PC-3 (cell line): ENCODE results near the gene APOL6. TPM values are rescaled to one million over a fixed set of nuclear protein-coding genes. Genes with fewer than 3 reads are reported as not detected.

ENCODE experiments used
- ATAC-seq: fragments of 200-7000 bp; cut with Tn5 transposase; 2 replicates; pipeline ENCODE4 v1.9.1; 2020; ENCODE audit warnings: mild to moderate bottlenecking, moderate library complexity
- BruUV-seq: library from RNA; stranded (reverse); fragments of 400-500 nt; replicated peaks from 2 replicates; lab custom pipeline; 2021; lab: Mats Ljungman, UMichigan
- CTCF ChIA-PET: fragments of 300-600 bp; sonication (Branson Sonifier 250); formaldehyde crosslinking; loops from one replicate; lab custom pipeline; 2022; ENCODE audit warnings: antibody characterized with exemption; lab: Charles Lee
- POLR2A ChIA-PET: fragments of 300-600 bp; sonication (Branson Sonifier 250); formaldehyde crosslinking; loops from one replicate; lab custom pipeline; 2022; ENCODE audit warnings: antibody characterized with exemption; ENCODE audit not compliant: unreplicated experiment; lab: Charles Lee
- DNase-seq: peaks from one replicate; pipeline ENCODE4 v3.0.0-alpha.2; 2015
- H2AFZ ChIP-seq: fragments of 300-600 bp; sonication (generic); 2 replicates; pipeline ENCODE4 v1.6.0; 2016; ENCODE audit warnings: antibody characterized with exemption, low read length
- H3F3A ChIP-seq: fragments of 300-600 bp; sonication (generic); one replicate; pipeline ENCODE4 v1.6.0; 2017; ENCODE audit warnings: antibody characterized with exemption, low read length, control low read depth, mild to moderate bottlenecking; ENCODE audit not compliant: unreplicated experiment
- H3K27ac ChIP-seq: fragments of 300-600 bp; sonication (generic); 2 replicates; pipeline ENCODE4 v1.5.1; 2016; ENCODE audit warnings: mild to moderate bottlenecking, low read length
- H3K27me3 ChIP-seq: fragments of 300-600 bp; sonication (generic); 2 replicates; pipeline ENCODE4 v1.6.1; 2016; ENCODE audit warnings: low read length, mixed read lengths
- H3K36me3 ChIP-seq: fragments of 300-600 bp; sonication (generic); 2 replicates; pipeline ENCODE4 v1.6.1; 2016; ENCODE audit warnings: low read depth, mixed run types, low read length, mixed read lengths
- H3K4me1 ChIP-seq: fragments of 300-600 bp; sonication (generic); 2 replicates; pipeline ENCODE4 v1.5.1; 2016; ENCODE audit warnings: low read length; ENCODE audit not compliant: insufficient read depth
- H3K4me2 ChIP-seq: fragments of 300-600 bp; sonication (generic); 2 replicates; pipeline ENCODE4 v1.6.0; 2016; ENCODE audit warnings: low read length
- H3K4me3 ChIP-seq: fragments of 300-600 bp; sonication (generic); 2 replicates; pipeline ENCODE4 v1.5.1; 2016; ENCODE audit warnings: mild to moderate bottlenecking, low read length, mixed read lengths
- H3K79me2 ChIP-seq: fragments of 300-600 bp; sonication (generic); 2 replicates; pipeline ENCODE4 v1.6.1; 2017; ENCODE audit warnings: low read length, mixed read lengths
- H3K9ac ChIP-seq: fragments of 300-600 bp; sonication (generic); 2 replicates; pipeline ENCODE4 v1.6.0; 2016; ENCODE audit warnings: mild to moderate bottlenecking, low read length
- H3K9me2 ChIP-seq: fragments of 300-600 bp; sonication (generic); replicated peaks from 2 replicates; pipeline ENCODE4 v1.6.1; 2016; ENCODE audit warnings: mixed run types, low read length, mixed read lengths
- H3K9me3 ChIP-seq: fragments of 300-600 bp; sonication (generic); 2 replicates; pipeline ENCODE4 v1.6.1; 2016; ENCODE audit warnings: low read length, mixed read lengths
- H4K20me1 ChIP-seq: fragments of 300-600 bp; sonication (generic); 2 replicates; pipeline ENCODE4 v1.6.1; 2016; ENCODE audit warnings: low read length, mixed read lengths
- CTCF ChIP-seq: fragments of 300-600 bp; sonication (generic); conservative IDR thresholded peaks from 2 replicates; pipeline ENCODE4 v1.5.1; 2017; ENCODE audit warnings: antibody characterized with exemption, low read depth, mild to moderate bottlenecking, low read length
- EZH2 ChIP-seq: fragments of 300-600 bp; sonication (generic); IDR thresholded peaks from one replicate; pipeline ENCODE4 v1.6.1; 2017; ENCODE audit warnings: antibody characterized with exemption, mild to moderate bottlenecking, low read length; ENCODE audit not compliant: unreplicated experiment
- EZH2phosphoT487 ChIP-seq: fragments of 300-600 bp; sonication (generic); IDR thresholded peaks from 2 replicates; pipeline ENCODE4 v1.6.1; 2018; ENCODE audit warnings: mild to moderate bottlenecking, antibody characterized with exemption, low read length, borderline replicate concordance
- intact Hi-C: fragments of 100-400 bp; cut with micrococcal nuclease; formaldehyde crosslinking; loops from 2 replicates; pipeline ENCODE4 v1.9.0; 2023
- total RNA-seq: library from RNA; depleted of rRNA; stranded (reverse); fragments of >200 nt; gene quantifications from 2 replicates; pipeline ENCODE4 v1.2.3, GENCODE V29; 2014; rRNA removed

Gene APOL6
- total RNA-seq, 1 experiment from 2014 or later = 8.2 TPM

- intact Hi-C loops = no loop called here
- H3K9me3 ChIP-seq = no peaks in the 10 kb centered on the region
- BruUV-seq = no TSS peak
- H2AFZ ChIP-seq = no peak within 1 kb of the TSS
- H3K4me2 ChIP-seq = no peak within 1 kb of the TSS
- H3K27ac ChIP-seq = no peak within 1 kb of the TSS
- H3K36me3 ChIP-seq = no peaks in the 10 kb centered on the region
- H3K4me3 ChIP-seq = no peak within 1 kb of the TSS
- H3K4me1 ChIP-seq = no peaks in the 10 kb centered on the region
- H3F3A ChIP-seq = no peaks in the 10 kb centered on the region
- H4K20me1 ChIP-seq = no peaks in the 10 kb centered on the region
- no peak for ATAC-seq
- no peaks in the 10 kb centered on the region for H3K9me2 ChIP-seq
- CTCF ChIA-PET = no interaction called here
- no peak within 1 kb of the TSS for H3K9ac ChIP-seq
- H3K27me3 ChIP-seq = no peaks in the 10 kb centered on the region
- H3K79me2 ChIP-seq = no peaks in the 10 kb centered on the region
- POLR2A ChIA-PET = interaction anchor here (0.7 kb wide), 1 partner anchor 79 kb away, joined by 5 read pairs; no protein-coding TSS in a partner anchor
- no peak for DNase-seq
- TF ChIP-seq EZH2phosphoT487 (no peak), CTCF (no peak), EZH2 (no peak)
These were observed 69.3 kb downstream of the APOL6 start, which contains the start of gene APOL5 for GRCh38 chr22:35717572-35717971. Gene APOL5 (plus strand): TSS chr22:35717872. CDS start chr22:35717872, 0 bp downstream.

Other genes starting within 250 kb of the APOL6 start
- gene MCM5, start 248.3 kb upstream of the APOL6 start, total RNA-seq = 112 and 131 TPM in 2 replicates
- gene RASD2, start 107.6 kb upstream of the APOL6 start, total RNA-seq = 0.07 and 0.46 TPM in 2 replicates
- gene MB, start 31.1 kb upstream of the APOL6 start, total RNA-seq = 14.6 and 21.6 TPM in 2 replicates
- not detected in 2 replicates for gene APOL5, start 69.4 kb downstream of the APOL6 start, total RNA-seq